SK-N-SH (cell line): ENCODE data around the gene CRP. TPM values are rescaled to one million over a fixed set of nuclear protein-coding genes. Genes with fewer than 3 reads are reported as not detected.

ENCODE experiments used
- CTCF ChIA-PET: fragments of 300-600, 350-600 bp; formaldehyde crosslinking; extraction: SDS; loops from one replicate; lab custom pipeline; 2021; lab: Yijun Ruan, JAX
- POLR2A ChIA-PET: fragments of 350-600 bp; sonication (Branson Sonifier 250); formaldehyde crosslinking; extraction: SDS; loops from one replicate; lab custom pipeline; 2020; ENCODE audit warnings: antibody characterized with exemption, inconsistent platforms; lab: Yijun Ruan, JAX
- DNase-seq: peaks from one replicate; pipeline ENCODE4 v3.0.0; 2012
- H2AFZ ChIP-seq: fragments of 200-600 bp; sonication (generic); 2 replicates; pipeline ENCODE4 v1.8.1; 2016; ENCODE audit warnings: antibody characterized with exemption, mild to moderate bottlenecking, low read depth
- H3F3A ChIP-seq: fragments of 200-600 bp; sonication (generic); replicated peaks from 2 replicates; pipeline ENCODE3; 2016; ENCODE audit warnings: antibody characterized with exemption, mild to moderate bottlenecking; ENCODE audit not compliant: insufficient read depth
- H3K27ac ChIP-seq, 2 experiments: fragments of 200-500 bp in 1 of 2; fragments of 200-600 bp in 1 of 2; sonication (Bioruptor generic) in 1 of 2; sonication (generic), shearing (Covaris generic) in 1 of 2; 2 replicates each; pipeline versions ENCODE4 v1.5.1 to v1.6.1; 2014 to 2016; ENCODE audit warnings: low read depth in 2 of 2, inconsistent platforms in 1 of 2, low read length in 1 of 2, mild to moderate bottlenecking in 1 of 2, mixed read lengths in 1 of 2
- H3K27me3 ChIP-seq: fragments of 200-600 bp; sonication (generic), shearing (Covaris generic); 2 replicates; pipeline ENCODE4 v1.6.1; 2016; ENCODE audit warnings: mixed run types; ENCODE audit not compliant: insufficient read depth
- H3K36me3 ChIP-seq, 2 experiments: fragments of 200-500 bp in 1 of 2; fragments of 200-600 bp in 1 of 2; sonication (Bioruptor generic) in 1 of 2; sonication (generic) in 1 of 2; replicated peaks in 1 of 2; 2 replicates each; pipeline versions ENCODE3 to v1.5.1; 2014 to 2016; ENCODE audit warnings: low read length in 1 of 2, mild to moderate bottlenecking in 1 of 2; ENCODE audit not compliant: insufficient read depth in 2 of 2, control insufficient read depth in 1 of 2
- H3K4me1 ChIP-seq, 2 experiments: fragments of 200-500 bp in 1 of 2; fragments of 200-600 bp in 1 of 2; sonication (Bioruptor generic) in 1 of 2; sonication (generic), shearing (Covaris generic) in 1 of 2; 2 replicates each; pipeline versions ENCODE4 v1.5.1 to v1.6.1; 2014 to 2016; ENCODE audit warnings: low read depth in 1 of 2, low read length in 1 of 2, mixed run types in 1 of 2; ENCODE audit not compliant: insufficient read depth in 2 of 2, control insufficient read depth in 1 of 2
- H3K4me2 ChIP-seq: fragments of 200-600 bp; sonication (generic), shearing (Covaris generic); 2 replicates; pipeline ENCODE4 v1.6.1; 2017; ENCODE audit warnings: mixed run types
- H3K4me3 ChIP-seq, 2 experiments: fragments of 200-500 bp in 1 of 2; fragments of 200-600 bp in 1 of 2; sonication (Bioruptor generic) in 1 of 2; sonication (generic), shearing (Covaris generic) in 1 of 2; 2 replicates each; pipeline versions ENCODE4 v1.5.1 to v1.8.1; 2014 to 2016; ENCODE audit warnings: low read depth in 2 of 2, inconsistent platforms in 1 of 2, low read length in 1 of 2, mild to moderate bottlenecking in 1 of 2, mixed read lengths in 1 of 2, moderate library complexity in 1 of 2
- H3K79me2 ChIP-seq: fragments of 200-600 bp; sonication (generic); 2 replicates; pipeline ENCODE4 v1.8.1; 2017; ENCODE audit warnings: mild to moderate bottlenecking; ENCODE audit not compliant: insufficient read depth
- H3K9ac ChIP-seq: fragments of 200-600 bp; sonication (generic); 2 replicates; pipeline ENCODE4 v1.6.1; 2017; ENCODE audit warnings: mixed run types
- H3K9me2 ChIP-seq: fragments of 200-600 bp; sonication (generic); 2 replicates; pipeline ENCODE4 v1.6.1; 2017; ENCODE audit warnings: mixed run types
- H3K9me3 ChIP-seq: fragments of 200-600 bp; sonication (generic); 2 replicates; pipeline ENCODE4 v1.6.1; 2017; ENCODE audit warnings: mixed run types, mild to moderate bottlenecking, moderate library complexity
- H4K20me1 ChIP-seq: fragments of 200-600 bp; sonication (generic); 2 replicates; pipeline ENCODE4 v1.6.1; 2017; ENCODE audit warnings: mild to moderate bottlenecking, mixed run types; ENCODE audit not compliant: insufficient read depth
- FOXM1 ChIP-seq: IDR thresholded peaks from 2 replicates; pipeline ENCODE4 v1.4.0; 2012; ENCODE audit warnings: low read depth, mild to moderate bottlenecking
- GABPA ChIP-seq: IDR thresholded peaks from 2 replicates; pipeline ENCODE4 v1.4.0; 2012; ENCODE audit warnings: low read depth, mild to moderate bottlenecking
- JUND ChIP-seq: IDR thresholded peaks from 2 replicates; pipeline ENCODE4 v1.4.0; 2012
- POLR2AphosphoS5 ChIP-seq: IDR thresholded peaks from 2 replicates; pipeline ENCODE4 v1.6.1; 2012; ENCODE audit warnings: low read depth, low read length
- RAD21 ChIP-seq: IDR thresholded peaks from 2 replicates; pipeline ENCODE4 v1.6.1; 2012; ENCODE audit warnings: mild to moderate bottlenecking, low read length
- RXRA ChIP-seq: IDR thresholded peaks from 2 replicates; pipeline ENCODE4 v1.4.0; 2012; ENCODE audit warnings: low read depth, mild to moderate bottlenecking, borderline replicate concordance
- SIN3A ChIP-seq: IDR thresholded peaks from 2 replicates; pipeline ENCODE4 v1.6.1; 2012; ENCODE audit warnings: low read depth, mild to moderate bottlenecking, low read length, moderate library complexity, borderline replicate concordance
- SMC3 ChIP-seq: IDR thresholded peaks from 2 replicates; pipeline ENCODE4 v1.6.1; 2012; ENCODE audit warnings: low read depth, low read length, improper control_type of control experiment
- TAF1 ChIP-seq: IDR thresholded peaks from 2 replicates; pipeline ENCODE4 v1.6.1; 2012; ENCODE audit warnings: low read depth, mild to moderate bottlenecking, low read length, moderate library complexity, borderline replicate concordance
- TCF12 ChIP-seq: IDR thresholded peaks from 2 replicates; pipeline ENCODE4 v1.4.0; 2012
- WGBS: methylation state at CpG from one replicate; pipeline ENCODE4 v1.1.6; 2017; ENCODE audit warnings: low lambda C conversion rate; 5-methylcytosine and 5-hydroxymethylcytosine counted together
- polyA plus RNA-seq, 3 experiments: library from polyadenylated mRNA; depleted of rRNA; stranded (reverse); fragments of >200 nt; gene quantifications; 2 replicates each; pipeline ENCODE4 v1.2.3, GENCODE V29; 2012
- TF ChIP-seq, protein P1 (sequence below): IDR thresholded peaks from 2 replicates; pipeline ENCODE4 v1.4.0; 2012; ENCODE audit warnings: low read depth, borderline replicate concordance
- TF ChIP-seq, protein P2 (sequence below): fragments of 200-600 bp; sonication (generic); IDR thresholded peaks from 2 replicates; pipeline ENCODE4 v1.6.1; 2017; ENCODE audit warnings: antibody characterized with exemption, mild to moderate bottlenecking, moderate library complexity
- TF ChIP-seq, protein P3 (sequence below): IDR thresholded peaks from 2 replicates; pipeline ENCODE4; 2012
- TF ChIP-seq, protein P4 (sequence below): fragments of 150-350 bp; IDR thresholded peaks from 2 replicates; pipeline ENCODE4 v1.6.1; 2016; ENCODE audit warnings: mild to moderate bottlenecking, low read depth, low read length
- TF ChIP-seq, protein P5 (sequence below): IDR thresholded peaks from 2 replicates; pipeline ENCODE4 v1.6.1; 2012; ENCODE audit warnings: mild to moderate bottlenecking, low read depth, low read length, moderate library complexity

Gene CRP
- polyA plus RNA-seq, 1 of the 3 experiments (the other 2 are of a cell fraction): not detected

- TF ChIP-seq, protein P1, sequence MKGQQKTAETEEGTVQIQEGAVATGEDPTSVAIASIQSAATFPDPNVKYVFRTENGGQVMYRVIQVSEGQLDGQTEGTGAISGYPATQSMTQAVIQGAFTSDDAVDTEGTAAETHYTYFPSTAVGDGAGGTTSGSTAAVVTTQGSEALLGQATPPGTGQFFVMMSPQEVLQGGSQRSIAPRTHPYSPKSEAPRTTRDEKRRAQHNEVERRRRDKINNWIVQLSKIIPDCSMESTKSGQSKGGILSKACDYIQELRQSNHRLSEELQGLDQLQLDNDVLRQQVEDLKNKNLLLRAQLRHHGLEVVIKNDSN: no peak
These were observed 35.2 kb upstream of the CRP start (continued) for GRCh38 chr1:159749630-159750029.

- Histone ChIP-seq H3K36me3 (no peaks in the 10 kb centered on the region), H3K4me1 (no peaks in the 10 kb centered on the region), H2AFZ (no peak overlapping the region), H3K9ac (no peak overlapping the region), H3K4me3 (no peak overlapping the region)
- no peak for DNase-seq
- POLR2A ChIA-PET: no interaction called here
- TF ChIP-seq, protein P2, sequence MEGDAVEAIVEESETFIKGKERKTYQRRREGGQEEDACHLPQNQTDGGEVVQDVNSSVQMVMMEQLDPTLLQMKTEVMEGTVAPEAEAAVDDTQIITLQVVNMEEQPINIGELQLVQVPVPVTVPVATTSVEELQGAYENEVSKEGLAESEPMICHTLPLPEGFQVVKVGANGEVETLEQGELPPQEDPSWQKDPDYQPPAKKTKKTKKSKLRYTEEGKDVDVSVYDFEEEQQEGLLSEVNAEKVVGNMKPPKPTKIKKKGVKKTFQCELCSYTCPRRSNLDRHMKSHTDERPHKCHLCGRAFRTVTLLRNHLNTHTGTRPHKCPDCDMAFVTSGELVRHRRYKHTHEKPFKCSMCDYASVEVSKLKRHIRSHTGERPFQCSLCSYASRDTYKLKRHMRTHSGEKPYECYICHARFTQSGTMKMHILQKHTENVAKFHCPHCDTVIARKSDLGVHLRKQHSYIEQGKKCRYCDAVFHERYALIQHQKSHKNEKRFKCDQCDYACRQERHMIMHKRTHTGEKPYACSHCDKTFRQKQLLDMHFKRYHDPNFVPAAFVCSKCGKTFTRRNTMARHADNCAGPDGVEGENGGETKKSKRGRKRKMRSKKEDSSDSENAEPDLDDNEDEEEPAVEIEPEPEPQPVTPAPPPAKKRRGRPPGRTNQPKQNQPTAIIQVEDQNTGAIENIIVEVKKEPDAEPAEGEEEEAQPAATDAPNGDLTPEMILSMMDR: no peak
- TF ChIP-seq, protein P3, sequence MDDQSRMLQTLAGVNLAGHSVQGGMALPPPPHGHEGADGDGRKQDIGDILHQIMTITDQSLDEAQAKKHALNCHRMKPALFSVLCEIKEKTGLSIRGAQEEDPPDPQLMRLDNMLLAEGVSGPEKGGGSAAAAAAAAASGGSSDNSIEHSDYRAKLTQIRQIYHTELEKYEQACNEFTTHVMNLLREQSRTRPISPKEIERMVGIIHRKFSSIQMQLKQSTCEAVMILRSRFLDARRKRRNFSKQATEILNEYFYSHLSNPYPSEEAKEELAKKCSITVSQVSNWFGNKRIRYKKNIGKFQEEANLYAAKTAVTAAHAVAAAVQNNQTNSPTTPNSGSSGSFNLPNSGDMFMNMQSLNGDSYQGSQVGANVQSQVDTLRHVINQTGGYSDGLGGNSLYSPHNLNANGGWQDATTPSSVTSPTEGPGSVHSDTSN: no peak
- TF ChIP-seq GABPA (no peak), JUND (no peak), TAF1 (no peak), FOXM1 (no peak), RAD21 (no peak), SMC3 (no peak), POLR2AphosphoS5 (no peak)
- TF ChIP-seq, all 33 proteins: peak for 0
- H4K20me1 ChIP-seq: no peaks in the 10 kb centered on the region
- peaks cover 2% of the 10 kb centered on the region; the same call in 1 of the 2 replicates for H3K27me3 ChIP-seq
- no peaks in the 10 kb centered on the region for H3F3A ChIP-seq
- H3K9me2 ChIP-seq: no peaks in the 10 kb centered on the region
- no peak overlapping the region for H3K4me2 ChIP-seq
- WGBS: 43% methylated on average over 1 of the region's 1 CpG
- no peaks in the 10 kb centered on the region for H3K79me2 ChIP-seq
- CTCF ChIA-PET: no interaction called here
- no peaks in the 10 kb centered on the region for H3K9me3 ChIP-seq
- no peak overlapping the region for H3K27ac ChIP-seq
These were observed 34.0 kb upstream of the CRP start for GRCh38 chr1:159748370-159748769.

DNA sequence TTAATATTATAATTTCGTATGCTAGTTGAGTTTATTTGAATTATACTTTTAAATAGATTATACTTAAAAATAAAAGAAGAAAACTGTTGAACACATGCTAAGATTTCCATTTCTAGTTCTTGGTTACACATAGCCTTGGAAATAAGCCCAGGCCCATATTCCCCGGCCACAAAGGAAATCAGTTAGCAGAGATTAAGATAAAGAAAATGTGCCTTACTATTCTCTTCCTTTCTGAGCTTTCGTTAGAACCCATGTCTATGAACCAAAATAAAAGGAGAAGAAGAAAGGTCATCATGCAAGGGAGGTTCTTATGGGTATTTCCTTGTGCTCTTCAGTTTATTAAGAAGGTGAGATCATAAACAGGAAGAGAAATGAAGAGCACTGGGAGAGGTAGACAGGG is 32.3 kb upstream of the CRP start:
- Histone ChIP-seq H4K20me1 (no peaks in the 10 kb centered on the region), H3K79me2 (no peaks in the 10 kb centered on the region), H3K4me1 (no peaks in the 10 kb centered on the region), H3K4me3 (no peak overlapping the region), H2AFZ (no peak overlapping the region), H3K4me2 (no peak overlapping the region), H3F3A (no peaks in the 10 kb centered on the region), H3K9me2 (no peaks in the 10 kb centered on the region), H3K9ac (no peak overlapping the region), H3K36me3 (no peaks in the 10 kb centered on the region), H3K27me3 (no peaks in the 10 kb centered on the region), H3K9me3 (no peaks in the 10 kb centered on the region), H3K27ac (no peak overlapping the region)
- POLR2A ChIA-PET: no interaction called here
- no peak for DNase-seq
- 4% methylated on average over 3 of the region's 3 CpGs for WGBS
- CTCF ChIA-PET: no interaction called here
- no peak for TF ChIP-seq POLR2AphosphoS5
- TF ChIP-seq, protein P4, sequence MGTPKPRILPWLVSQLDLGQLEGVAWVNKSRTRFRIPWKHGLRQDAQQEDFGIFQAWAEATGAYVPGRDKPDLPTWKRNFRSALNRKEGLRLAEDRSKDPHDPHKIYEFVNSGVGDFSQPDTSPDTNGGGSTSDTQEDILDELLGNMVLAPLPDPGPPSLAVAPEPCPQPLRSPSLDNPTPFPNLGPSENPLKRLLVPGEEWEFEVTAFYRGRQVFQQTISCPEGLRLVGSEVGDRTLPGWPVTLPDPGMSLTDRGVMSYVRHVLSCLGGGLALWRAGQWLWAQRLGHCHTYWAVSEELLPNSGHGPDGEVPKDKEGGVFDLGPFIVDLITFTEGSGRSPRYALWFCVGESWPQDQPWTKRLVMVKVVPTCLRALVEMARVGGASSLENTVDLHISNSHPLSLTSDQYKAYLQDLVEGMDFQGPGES: no peak
- no peak for TF ChIP-seq SIN3A
- no peak for TF ChIP-seq TCF12
- TF ChIP-seq, protein P2: no peak
- TF ChIP-seq TAF1: no peak
- no peak for TF ChIP-seq SMC3
- TF ChIP-seq RXRA: no peak
- TF ChIP-seq, protein P5, sequence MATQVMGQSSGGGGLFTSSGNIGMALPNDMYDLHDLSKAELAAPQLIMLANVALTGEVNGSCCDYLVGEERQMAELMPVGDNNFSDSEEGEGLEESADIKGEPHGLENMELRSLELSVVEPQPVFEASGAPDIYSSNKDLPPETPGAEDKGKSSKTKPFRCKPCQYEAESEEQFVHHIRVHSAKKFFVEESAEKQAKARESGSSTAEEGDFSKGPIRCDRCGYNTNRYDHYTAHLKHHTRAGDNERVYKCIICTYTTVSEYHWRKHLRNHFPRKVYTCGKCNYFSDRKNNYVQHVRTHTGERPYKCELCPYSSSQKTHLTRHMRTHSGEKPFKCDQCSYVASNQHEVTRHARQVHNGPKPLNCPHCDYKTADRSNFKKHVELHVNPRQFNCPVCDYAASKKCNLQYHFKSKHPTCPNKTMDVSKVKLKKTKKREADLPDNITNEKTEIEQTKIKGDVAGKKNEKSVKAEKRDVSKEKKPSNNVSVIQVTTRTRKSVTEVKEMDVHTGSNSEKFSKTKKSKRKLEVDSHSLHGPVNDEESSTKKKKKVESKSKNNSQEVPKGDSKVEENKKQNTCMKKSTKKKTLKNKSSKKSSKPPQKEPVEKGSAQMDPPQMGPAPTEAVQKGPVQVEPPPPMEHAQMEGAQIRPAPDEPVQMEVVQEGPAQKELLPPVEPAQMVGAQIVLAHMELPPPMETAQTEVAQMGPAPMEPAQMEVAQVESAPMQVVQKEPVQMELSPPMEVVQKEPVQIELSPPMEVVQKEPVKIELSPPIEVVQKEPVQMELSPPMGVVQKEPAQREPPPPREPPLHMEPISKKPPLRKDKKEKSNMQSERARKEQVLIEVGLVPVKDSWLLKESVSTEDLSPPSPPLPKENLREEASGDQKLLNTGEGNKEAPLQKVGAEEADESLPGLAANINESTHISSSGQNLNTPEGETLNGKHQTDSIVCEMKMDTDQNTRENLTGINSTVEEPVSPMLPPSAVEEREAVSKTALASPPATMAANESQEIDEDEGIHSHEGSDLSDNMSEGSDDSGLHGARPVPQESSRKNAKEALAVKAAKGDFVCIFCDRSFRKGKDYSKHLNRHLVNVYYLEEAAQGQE: no peak
